ENCODE measurements around the gene BCAS1.
A peak's percentile ranks its signal among the peaks of the same experiment; 100 is the strongest.
"Not testable (repeated sequence)": the region's sequence is repeated elsewhere in the genome, so short reads cannot be mapped to it uniquely, and the experiment has no call there.

BCAS1 gene

GRCh38 chr20:54015496-54015895 is 54.9 kb downstream of the BCAS1 start:
- no peak for DNase-seq

- peak; percentile 13 for DNase-seq
Measured at GRCh38 chr20:54014293-54014926, 56.0 kb downstream of the BCAS1 start.

DNA sequence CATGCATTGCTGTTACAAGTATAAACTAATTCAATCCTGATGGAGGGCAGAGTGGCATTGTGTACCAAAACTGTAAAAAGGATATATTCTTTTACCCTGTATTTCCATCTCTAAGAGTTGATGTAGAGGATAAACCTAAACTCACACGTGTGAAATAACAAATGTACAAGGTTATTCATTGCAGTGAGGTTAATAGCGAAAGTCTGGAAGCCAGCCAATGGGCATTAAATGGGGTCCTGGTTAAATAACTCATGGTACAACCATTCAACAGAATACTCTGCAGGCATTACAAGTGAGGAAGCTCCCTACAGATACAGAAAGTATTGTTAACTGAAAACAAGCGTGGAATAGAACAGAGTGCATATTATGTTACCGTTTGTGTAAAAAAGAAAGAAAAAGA is 56.9 kb downstream of the BCAS1 start:
- no peak for DNase-seq

DNA sequence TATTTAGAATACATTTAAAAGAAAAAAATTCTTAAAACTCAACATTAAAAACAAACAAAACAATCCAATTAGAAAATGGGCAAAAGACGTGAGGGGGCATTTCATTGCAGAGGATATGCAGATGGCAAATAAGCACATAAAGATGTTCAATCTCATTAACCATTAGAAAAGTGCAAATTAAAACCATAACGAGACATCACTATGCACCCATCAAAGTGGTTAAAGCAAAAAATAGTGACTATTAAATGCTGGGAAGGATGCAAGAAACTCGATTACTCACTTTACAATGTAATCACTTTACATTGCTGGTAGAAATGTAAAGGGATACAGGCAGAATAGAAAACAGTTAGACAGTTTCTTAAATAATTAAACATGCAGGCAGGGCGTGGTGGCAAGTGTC is 59.0 kb downstream of the BCAS1 start:
- no peak for DNase-seq

- DNase-seq: not testable (repeated sequence)
Measured at GRCh38 chr20:54006216-54006615, 64.2 kb downstream of the BCAS1 start.

GRCh38 chr20:54005524-54005923 is 64.9 kb downstream of the BCAS1 start:
- DNase-seq: no peak

GRCh38 chr20:54004445-54004844 is 65.9 kb downstream of the BCAS1 start:
- no peak for DNase-seq

DNA sequence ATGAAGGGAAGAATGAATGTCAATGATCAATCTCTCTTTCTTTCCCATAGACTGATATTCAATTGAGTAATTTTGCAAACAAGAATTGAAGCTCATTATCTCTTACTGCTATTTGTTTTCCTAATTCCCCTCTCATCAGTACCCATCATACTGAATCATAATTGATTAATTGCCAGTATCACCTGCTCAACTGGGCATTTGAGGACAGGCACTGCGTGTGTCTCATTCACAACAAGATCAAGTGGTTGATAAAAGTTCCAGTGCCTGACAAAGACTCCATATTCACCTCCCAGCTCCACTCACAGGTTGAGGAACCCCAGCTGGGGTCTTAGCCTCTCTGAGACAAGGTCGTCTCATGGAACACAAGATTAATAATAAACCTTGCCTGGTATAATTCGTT is 67.7 kb downstream of the BCAS1 start:
- no peak for DNase-seq

- DNase-seq: no peak
Measured at GRCh38 chr20:54002056-54002575, 68.3 kb downstream of the BCAS1 start.

GRCh38 chr20:54000914-54001313 is 69.5 kb downstream of the BCAS1 start:
- DNase-seq: no peak

GRCh38 chr20:54000262-54000661 is 70.1 kb downstream of the BCAS1 start:
- DNase-seq: no peak

GRCh38 chr20:53999077-53999476 is 71.3 kb downstream of the BCAS1 start:
- no peak for DNase-seq

GRCh38 chr20:53996584-53997486 is 73.6 kb downstream of the BCAS1 start:
- no peak for DNase-seq

DNA sequence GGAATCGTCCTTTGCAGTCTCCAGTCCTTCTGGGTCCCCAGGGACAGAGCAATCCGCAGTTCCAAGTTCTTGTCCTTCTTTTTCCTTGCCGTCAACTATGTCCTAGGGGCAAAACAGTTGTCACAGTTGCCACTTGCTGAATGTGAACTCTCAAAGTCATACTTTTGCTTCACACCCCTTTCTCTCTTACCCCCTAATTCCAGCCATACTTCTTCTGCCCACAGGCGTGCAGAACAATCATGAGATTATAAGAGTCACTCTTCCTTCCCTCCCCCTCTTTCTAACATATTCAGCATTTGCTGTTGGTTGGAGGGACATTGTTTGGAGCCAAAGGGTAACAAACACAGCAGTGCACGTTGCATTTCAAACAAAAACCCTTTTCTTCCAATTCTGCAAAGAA is 74.4 kb downstream of the BCAS1 start:
- no peak for DNase-seq

DNA sequence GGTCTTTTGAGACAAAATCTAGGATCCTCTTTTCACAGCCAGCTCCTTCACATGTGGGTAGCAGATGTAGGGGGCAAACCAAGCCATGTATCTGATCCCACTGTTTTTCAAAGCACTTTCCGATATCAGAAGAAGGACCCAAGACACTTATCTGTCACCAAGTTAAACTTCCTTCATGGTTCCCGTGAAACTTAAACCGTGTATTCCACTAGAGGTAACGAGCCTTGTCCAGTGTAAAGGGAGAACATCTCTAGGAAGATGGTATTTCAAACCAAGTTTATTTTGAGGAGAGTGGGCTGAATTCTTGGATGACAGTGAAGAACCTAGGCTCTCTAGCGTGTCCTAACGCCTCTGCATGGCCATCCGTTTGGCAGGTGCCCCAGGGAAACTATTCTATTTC is 76.3 kb downstream of the BCAS1 start:
- no peak for DNase-seq

DNA sequence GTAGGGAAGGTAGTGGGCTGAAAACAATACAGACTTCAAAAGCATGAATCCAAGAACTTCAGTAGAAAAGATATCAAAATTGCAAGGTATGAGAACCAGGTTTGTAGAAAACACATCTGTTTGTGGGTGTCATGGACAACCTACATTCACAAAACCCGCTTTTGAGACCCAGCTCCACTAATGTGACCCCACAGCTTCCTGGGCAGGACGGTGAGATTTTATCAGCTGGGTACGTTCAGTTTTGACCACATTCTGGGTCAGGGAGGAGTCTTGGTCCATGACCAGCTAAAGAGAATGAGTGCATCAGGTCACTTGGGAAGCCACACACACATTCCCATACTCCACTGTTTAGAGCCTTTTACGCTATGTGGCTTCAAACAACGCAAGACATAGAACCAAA is 77.1 kb downstream of the BCAS1 start:
- DNase-seq: no peak

- DNase-seq: no peak
Measured at GRCh38 chr20:53990768-53991450, 79.5 kb downstream of the BCAS1 start.

- DNase-seq: no peak
Measured at GRCh38 chr20:53990003-53990402, 80.4 kb downstream of the BCAS1 start.

DNA sequence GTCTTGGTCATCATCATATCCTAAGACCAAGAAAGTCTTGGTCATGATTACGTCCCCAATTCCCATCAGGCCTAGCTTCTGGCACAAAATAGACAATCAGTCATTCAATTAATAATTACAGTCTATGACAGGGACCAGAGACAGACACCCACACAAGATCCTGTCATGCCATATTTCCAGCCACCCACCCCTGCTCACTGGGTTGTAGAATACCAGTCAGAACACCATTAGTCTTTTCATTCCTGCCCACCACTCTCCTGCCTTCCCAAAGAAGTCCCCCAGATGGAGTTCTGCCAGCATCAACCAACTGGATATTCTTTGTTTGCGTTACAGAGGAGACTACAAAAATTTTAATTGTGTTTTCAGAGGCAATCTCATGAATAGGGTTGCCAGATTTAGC is 81.0 kb downstream of the BCAS1 start:
- no peak for DNase-seq

DNA sequence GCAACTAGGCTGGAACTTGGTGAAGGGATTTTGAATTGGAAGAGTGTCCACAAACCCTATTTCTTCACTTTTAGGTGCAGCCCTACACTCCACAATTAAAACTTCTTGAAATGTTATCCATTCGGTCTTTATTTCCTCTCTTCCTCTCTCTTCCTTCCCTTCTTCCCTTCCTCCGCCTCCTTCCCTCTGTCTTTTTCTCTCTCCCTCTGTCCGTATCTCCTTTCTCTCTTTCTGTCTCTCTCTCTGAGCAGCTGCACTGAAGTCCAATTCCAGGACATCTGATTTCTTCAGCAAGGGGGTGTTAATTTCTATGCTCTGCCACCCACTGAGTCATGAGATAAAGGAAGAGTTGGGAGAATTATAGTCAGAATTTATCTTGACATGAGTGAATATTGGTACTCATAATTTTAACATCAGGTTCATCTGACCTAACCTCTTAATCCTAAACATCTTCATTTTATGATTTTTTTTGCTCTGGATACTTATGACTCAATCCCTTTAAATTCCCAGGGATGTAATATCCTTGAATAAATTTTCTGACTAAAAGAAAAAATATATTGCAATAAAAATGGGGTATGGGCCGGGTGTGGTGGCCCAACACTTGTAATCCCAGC is 84.2 kb downstream of the BCAS1 start:
- DNase-seq: no peak

- no peak for DNase-seq
Measured at GRCh38 chr20:53985150-53985518, 85.3 kb downstream of the BCAS1 start.

DNA sequence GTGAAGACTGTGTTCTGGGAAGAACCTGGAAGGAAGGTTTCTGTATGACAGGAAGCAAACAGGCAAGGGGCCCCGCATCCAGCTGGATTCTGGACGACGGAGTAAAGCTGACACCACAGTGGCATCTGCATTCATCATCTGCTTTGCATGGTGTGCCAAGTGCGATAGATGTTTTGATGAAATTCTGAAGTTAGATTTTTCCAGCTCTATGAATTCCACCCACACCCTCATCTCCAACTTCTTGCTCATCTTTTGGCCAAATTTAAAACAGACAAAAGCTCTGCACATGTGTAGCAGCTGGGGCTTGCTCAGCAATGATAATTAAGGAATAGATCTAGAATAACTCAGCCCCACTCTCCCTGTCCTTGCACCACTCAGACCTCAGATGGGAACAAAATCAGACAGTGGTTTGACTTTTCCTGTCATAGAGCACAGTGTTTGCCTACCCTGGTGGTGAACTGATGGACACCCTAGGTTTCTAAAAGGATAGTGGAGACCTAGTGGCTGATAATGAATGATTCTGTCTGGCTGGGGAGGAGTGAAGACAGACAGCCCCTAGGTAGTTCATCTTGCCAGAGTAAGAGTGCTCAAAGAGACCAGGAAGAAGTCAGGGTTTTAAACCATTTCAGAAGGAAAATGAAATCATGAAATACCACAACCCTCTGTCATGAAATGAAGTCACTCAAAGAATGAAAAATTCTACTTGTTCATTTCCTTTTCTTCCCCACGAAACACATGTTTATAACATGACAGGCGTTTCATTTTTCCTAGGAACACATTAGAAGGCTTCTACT is 85.8 kb downstream of the BCAS1 start:
- no peak for DNase-seq
